ENCODE data around the gene HDGFL2. TPM values are rescaled to one million over a fixed set of nuclear protein-coding genes. Genes with fewer than 3 reads are reported as not detected.
A peak's percentile ranks its signal among the peaks of the same experiment; 100 is the strongest.

The HDGFL2 gene
- total and polyA plus RNA-seq, 4 donors: 3.4 to 15.7 (median 14.1) TPM

GRCh38 chr19:4543842-4544647 is 71.9 kb downstream of the HDGFL2 start:
- Histone ChIP-seq H3K4me3 (ENCODE audit: low read depth in 1 of 3, low read length in 3 of 3) (no peak overlapping the region), H3K27me3 (ENCODE audit: control insufficient read depth in 4 of 4, insufficient read depth in 4 of 4, low read length in 3 of 4) (no peaks in the 10 kb centered on the region), H3K36me3 (ENCODE audit: control insufficient read depth in 4 of 4, insufficient read depth in 3 of 4, low read depth in 1 of 4, low read length in 3 of 4) (no peaks in the 10 kb centered on the region), H3K9ac (ENCODE audit: low read depth in 1 of 2, low read length in 2 of 2) (no peak overlapping the region), H3K27ac (ENCODE audit: low read depth in 1 of 2, low read length in 2 of 2) (peak overlapping the region in 1 of 2 donors; percentile 12), H3K9me3 (ENCODE audit: control insufficient read depth in 4 of 4, low read length in 3 of 4) (no peaks in the 10 kb centered on the region), H3K4me1 (ENCODE audit: control insufficient read depth in 4 of 4, insufficient read depth in 4 of 4, low read length in 3 of 4) (peaks cover 19 to 44% (median 30%) of the 10 kb centered on the region in 4 donors)
- DNase-seq (ENCODE audit: low spot score): no peak
- WGBS: 94% methylated on average over 87 of the region's 87 CpGs
- no peak for TF ChIP-seq REST (IDR thresholded peaks at IDR 0.05)

GRCh38 chr19:4547303-4548237 is 75.5 kb downstream of the HDGFL2 start:
- H3K9ac ChIP-seq (ENCODE audit: low read depth in 1 of 2, low read length in 2 of 2): no peak overlapping the region
- H3K4me1 ChIP-seq (ENCODE audit: control insufficient read depth in 4 of 4, insufficient read depth in 4 of 4, low read length in 3 of 4): peaks cover 12 to 24% (median 14%) of the 10 kb centered on the region in 4 donors
- TF ChIP-seq EGR1 (IDR thresholded peaks at IDR 0.05; ENCODE audit: low read depth in 2 of 2) (peak; percentile 67 to 97), GABPA (IDR thresholded peaks at IDR 0.05 in 1 of 2, conservative IDR thresholded peaks at IDR 0.05 in 1 of 2) (peak in 1 of 2 donors; percentile 59), FOXA1 (IDR thresholded peaks at IDR 0.05) (peak; percentile 40), FOXA2 (IDR thresholded peaks at IDR 0.05) (peak; percentile 60), JUND (IDR thresholded peaks at IDR 0.05) (peak; percentile 62 to 71), RAD21 (IDR thresholded peaks at IDR 0.05) (peak in 1 of 2 donors; percentile 76), CTCF (IDR thresholded peaks at IDR 0.05; ENCODE audit: low read depth, low read length, missing input control) (peak; percentile 65), ATF3 (IDR thresholded peaks at IDR 0.05) (no peak), REST (IDR thresholded peaks at IDR 0.05) (peak; percentile 63), ZBTB33 (IDR thresholded peaks at IDR 0.05) (no peak), SP1 (IDR thresholded peaks at IDR 0.05) (peak; percentile 88), HNF4A (conservative IDR thresholded peaks at IDR 0.05) (peak; percentile 97 to 98), NR2F2 (IDR thresholded peaks at IDR 0.05) (peak; percentile 85), YY1 (IDR thresholded peaks at IDR 0.05) (peak; percentile 81), RXRA (IDR thresholded peaks at IDR 0.05) (peak; percentile 95 to 97), HNF4G (IDR thresholded peaks at IDR 0.05) (peak; percentile 84), TAF1 (conservative IDR thresholded peaks at IDR 0.05) (no peak), MAX (IDR thresholded peaks at IDR 0.05) (peak; percentile 100)
- H3K27me3 ChIP-seq (ENCODE audit: control insufficient read depth in 4 of 4, insufficient read depth in 4 of 4, low read length in 3 of 4): no peaks in the 10 kb centered on the region
- no peak for DNase-seq (ENCODE audit: low spot score)
- H3K4me3 ChIP-seq (ENCODE audit: low read depth in 1 of 3, low read length in 3 of 3): no peak overlapping the region
- WGBS: 55% methylated on average over 32 of the region's 32 CpGs
- no peaks in the 10 kb centered on the region for H3K9me3 ChIP-seq (ENCODE audit: control insufficient read depth in 4 of 4, low read length in 3 of 4)
- H3K36me3 ChIP-seq (ENCODE audit: control insufficient read depth in 4 of 4, insufficient read depth in 3 of 4, low read depth in 1 of 4, low read length in 3 of 4): no peaks in the 10 kb centered on the region
- H3K27ac ChIP-seq (ENCODE audit: low read depth in 1 of 2, low read length in 2 of 2): peak overlapping the region in 1 of 2 donors; percentile 66

Data from liver (tissue), 9 donors.